ENCODE measurements around the gene TUBA3E.
"Not testable (repeated sequence)": the region's sequence is repeated elsewhere in the genome, so short reads cannot be mapped to it uniquely, and the experiment has no call there.

The TUBA3E gene

DNA sequence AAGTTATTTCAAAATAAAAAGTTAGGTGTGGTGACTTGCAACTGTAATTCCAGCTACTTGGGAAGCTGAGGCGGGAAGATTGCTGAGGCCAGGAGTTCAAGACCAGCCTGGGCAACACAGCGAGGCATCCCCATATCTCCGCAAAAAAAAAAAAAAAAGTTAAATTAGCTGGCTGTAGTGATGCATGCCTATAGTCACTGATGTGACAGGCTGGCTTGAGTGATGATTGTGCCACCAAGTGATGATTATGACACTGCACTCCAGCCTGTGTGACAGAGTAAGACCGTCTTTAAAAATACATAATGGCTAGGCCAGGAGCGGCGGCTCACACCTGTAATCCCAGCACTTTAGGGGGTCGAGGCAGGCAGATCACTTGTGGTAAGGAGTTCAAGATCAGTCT is 28.3 kb downstream of the TUBA3E start:
- Histone ChIP-seq H3K36me3 (ENCODE audit: control insufficient read depth, low read length) (peaks cover 61% of the 10 kb centered on the region), H3K9me2 (replicated peaks; ENCODE audit: control insufficient read depth, low read length) (no peaks in the 10 kb centered on the region), H4K20me1 (ENCODE audit: control insufficient read depth, insufficient read depth, low read depth, low read length) (no peaks in the 10 kb centered on the region), H3K4me2 (ENCODE audit: low read length) (no peak overlapping the region), H3K4me1 (ENCODE audit: control insufficient read depth, low read length) (no peaks in the 10 kb centered on the region), H3F3A (ENCODE audit: control insufficient read depth, insufficient read depth) (no peaks in the 10 kb centered on the region), H3K79me2 (ENCODE audit: control insufficient read depth, low read length) (peaks cover under 1% of the 10 kb centered on the region; the same call in 1 of the 2 replicates), H3K9me3 (ENCODE audit: control insufficient read depth, insufficient read depth, low read length) (no peaks in the 10 kb centered on the region), H3K27ac (ENCODE audit: low read depth, low read length) (no peak overlapping the region), H3K4me3 (ENCODE audit: low read length) (no peak overlapping the region), H3K27me3 (ENCODE audit: control insufficient read depth, low read length) (no peaks in the 10 kb centered on the region)
- no peak for TF ChIP-seq EZH2phosphoT487 (IDR thresholded peaks at IDR 0.05; ENCODE audit: borderline replicate concordance, low read length)
- TF ChIP-seq, protein P1, sequence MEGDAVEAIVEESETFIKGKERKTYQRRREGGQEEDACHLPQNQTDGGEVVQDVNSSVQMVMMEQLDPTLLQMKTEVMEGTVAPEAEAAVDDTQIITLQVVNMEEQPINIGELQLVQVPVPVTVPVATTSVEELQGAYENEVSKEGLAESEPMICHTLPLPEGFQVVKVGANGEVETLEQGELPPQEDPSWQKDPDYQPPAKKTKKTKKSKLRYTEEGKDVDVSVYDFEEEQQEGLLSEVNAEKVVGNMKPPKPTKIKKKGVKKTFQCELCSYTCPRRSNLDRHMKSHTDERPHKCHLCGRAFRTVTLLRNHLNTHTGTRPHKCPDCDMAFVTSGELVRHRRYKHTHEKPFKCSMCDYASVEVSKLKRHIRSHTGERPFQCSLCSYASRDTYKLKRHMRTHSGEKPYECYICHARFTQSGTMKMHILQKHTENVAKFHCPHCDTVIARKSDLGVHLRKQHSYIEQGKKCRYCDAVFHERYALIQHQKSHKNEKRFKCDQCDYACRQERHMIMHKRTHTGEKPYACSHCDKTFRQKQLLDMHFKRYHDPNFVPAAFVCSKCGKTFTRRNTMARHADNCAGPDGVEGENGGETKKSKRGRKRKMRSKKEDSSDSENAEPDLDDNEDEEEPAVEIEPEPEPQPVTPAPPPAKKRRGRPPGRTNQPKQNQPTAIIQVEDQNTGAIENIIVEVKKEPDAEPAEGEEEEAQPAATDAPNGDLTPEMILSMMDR (IDR thresholded peaks at IDR 0.05; ENCODE audit: low read depth, low read length, poor library complexity, severe bottlenecking), result no peak

DNA sequence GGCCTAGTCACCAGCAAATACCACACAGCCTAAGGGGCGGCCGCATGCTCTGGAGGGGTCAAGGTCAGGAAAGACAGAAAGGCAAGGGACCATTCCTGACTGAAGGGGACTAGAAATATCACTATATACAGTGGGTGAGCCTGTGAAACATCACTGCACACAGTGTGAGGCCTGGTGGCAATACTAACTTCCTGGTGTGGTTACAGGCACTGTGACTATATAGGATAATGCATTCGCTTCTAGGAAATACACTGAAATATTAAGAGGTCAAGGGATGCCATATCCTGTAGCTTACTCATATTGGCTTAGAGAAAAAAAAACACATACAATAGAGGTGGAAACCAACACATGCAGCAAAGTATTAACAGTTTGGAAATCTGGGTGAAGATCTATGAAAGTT is 29.1 kb downstream of the TUBA3E start:
- not testable (repeated sequence) for H3K9me3 ChIP-seq (ENCODE audit: control insufficient read depth, insufficient read depth, low read length); H3K4me1 ChIP-seq (ENCODE audit: control insufficient read depth, low read length); H3K4me3 ChIP-seq (ENCODE audit: low read length); H4K20me1 ChIP-seq (ENCODE audit: control insufficient read depth, insufficient read depth, low read depth, low read length); H3K27me3 ChIP-seq (ENCODE audit: control insufficient read depth, low read length); H3F3A ChIP-seq (ENCODE audit: control insufficient read depth, insufficient read depth); H3K79me2 ChIP-seq (ENCODE audit: control insufficient read depth, low read length); H3K9me2 ChIP-seq (replicated peaks; ENCODE audit: control insufficient read depth, low read length); H3K27ac ChIP-seq (ENCODE audit: low read depth, low read length); H3K4me2 ChIP-seq (ENCODE audit: low read length)
- H3K36me3 ChIP-seq (ENCODE audit: control insufficient read depth, low read length), result peaks cover 63% of the 10 kb centered on the region

DNA sequence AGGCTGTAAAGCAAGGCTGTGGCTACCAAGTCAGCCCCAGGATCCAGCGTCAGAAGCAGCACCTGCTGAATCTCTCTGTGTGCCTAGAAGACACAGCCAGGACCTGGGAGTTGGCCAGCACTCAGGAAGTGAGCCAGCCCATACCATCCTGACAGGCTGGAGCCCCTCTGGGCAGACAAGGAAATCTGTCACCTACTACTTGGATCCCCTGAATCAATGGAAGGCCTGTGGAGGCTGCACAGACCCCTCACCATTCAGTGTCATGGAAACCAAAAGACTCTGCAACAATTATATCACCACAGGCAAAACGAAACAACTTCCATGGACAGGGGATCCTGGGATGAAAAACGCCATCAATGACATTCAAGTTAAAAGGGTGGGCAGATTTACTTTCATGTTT is 31.6 kb downstream of the TUBA3E start:
- H3K27me3 ChIP-seq (ENCODE audit: control insufficient read depth, low read length); H4K20me1 ChIP-seq (ENCODE audit: control insufficient read depth, insufficient read depth, low read depth, low read length): not testable (repeated sequence)
- H3K36me3 ChIP-seq (ENCODE audit: control insufficient read depth, low read length), result peaks cover 60% of the 10 kb centered on the region

DNA sequence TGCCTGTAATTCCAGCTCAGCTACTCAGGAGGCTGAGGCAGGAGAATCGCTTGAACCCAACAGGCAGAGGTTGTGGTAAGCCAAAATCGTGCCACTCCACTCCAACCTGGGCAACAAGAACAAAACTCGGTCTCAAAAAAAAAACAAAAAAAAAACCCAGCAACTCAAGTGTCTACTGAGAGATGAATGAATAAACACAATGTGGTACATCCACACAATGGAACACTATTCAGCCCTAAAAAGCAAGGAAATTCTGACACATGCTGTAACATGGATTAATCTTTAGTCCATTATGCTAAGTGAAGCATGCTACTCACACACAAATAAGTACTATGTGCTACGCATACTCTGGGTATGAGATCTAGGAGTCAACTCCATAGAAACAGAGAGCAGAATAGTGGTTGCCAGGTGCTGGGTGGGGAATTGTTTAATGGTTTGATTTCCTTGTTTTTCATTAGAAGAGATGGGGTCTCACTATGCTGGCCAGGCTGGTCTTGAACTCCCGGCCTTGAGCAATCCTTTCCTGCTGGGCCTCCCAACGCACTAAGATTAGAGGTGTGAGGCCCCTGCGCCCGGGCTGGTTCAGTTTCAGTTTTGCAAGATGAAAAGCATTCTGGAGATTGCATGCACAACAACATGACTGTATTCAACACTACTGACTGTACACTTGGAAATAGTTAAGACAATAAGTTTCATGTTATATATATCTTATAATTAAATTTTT is 32.8 kb downstream of the TUBA3E start:
- no peaks in the 10 kb centered on the region for H3F3A ChIP-seq (ENCODE audit: control insufficient read depth, insufficient read depth)
- TF ChIP-seq, protein P1 (IDR thresholded peaks at IDR 0.05; ENCODE audit: low read depth, low read length, poor library complexity, severe bottlenecking), result no peak
- TF ChIP-seq EZH2phosphoT487 (IDR thresholded peaks at IDR 0.05; ENCODE audit: borderline replicate concordance, low read length), result no peak
- H3K27me3 ChIP-seq (ENCODE audit: control insufficient read depth, low read length), result no peaks in the 10 kb centered on the region
- H3K4me1 ChIP-seq (ENCODE audit: control insufficient read depth, low read length), result no peaks in the 10 kb centered on the region
- H3K9me2 ChIP-seq (replicated peaks; ENCODE audit: control insufficient read depth, low read length), result no peaks in the 10 kb centered on the region
- no peak overlapping the region for H3K27ac ChIP-seq (ENCODE audit: low read depth, low read length)
- H4K20me1 ChIP-seq (ENCODE audit: control insufficient read depth, insufficient read depth, low read depth, low read length), result no peaks in the 10 kb centered on the region
- H3K4me2 ChIP-seq (ENCODE audit: low read length), result no peak overlapping the region
- H3K36me3 ChIP-seq (ENCODE audit: control insufficient read depth, low read length), result peaks cover 53% of the 10 kb centered on the region
- H3K79me2 ChIP-seq (ENCODE audit: control insufficient read depth, low read length), result no peaks in the 10 kb centered on the region
- no peak overlapping the region for H3K4me3 ChIP-seq (ENCODE audit: low read length)
- H3K9me3 ChIP-seq (ENCODE audit: control insufficient read depth, insufficient read depth, low read length), result no peaks in the 10 kb centered on the region

More for the DNA sequence above, 31.6 kb downstream of the TUBA3E start:
- not testable (repeated sequence) for H3K4me2 ChIP-seq (ENCODE audit: low read length); H3F3A ChIP-seq (ENCODE audit: control insufficient read depth, insufficient read depth); H3K27ac ChIP-seq (ENCODE audit: low read depth, low read length); H3K4me3 ChIP-seq (ENCODE audit: low read length); H3K9me3 ChIP-seq (ENCODE audit: control insufficient read depth, insufficient read depth, low read length); H3K4me1 ChIP-seq (ENCODE audit: control insufficient read depth, low read length); H3K9me2 ChIP-seq (replicated peaks; ENCODE audit: control insufficient read depth, low read length); H3K79me2 ChIP-seq (ENCODE audit: control insufficient read depth, low read length)

Data from DOHH2 (cell line).